MM.1S (cell line): Measurements from ENCODE around the gene CHAF1A.

Source experiments
- DNase-seq: peaks from one replicate; pipeline ENCODE4 v3.0.0-alpha.2; 2015
- H2AFZ ChIP-seq: fragments of 300-600 bp; sonication (generic); 2 replicates; pipeline ENCODE4 v1.6.0; 2016; ENCODE audit warnings: antibody characterized with exemption, low read length
- H3F3A ChIP-seq: fragments of 300-600 bp; sonication (generic); 2 replicates; pipeline ENCODE4 v1.6.1; 2016; ENCODE audit warnings: mild to moderate bottlenecking, antibody characterized with exemption, low read length, moderate library complexity, mixed read lengths; ENCODE audit not compliant: insufficient read depth
- H3K27ac ChIP-seq: fragments of 300-600 bp; sonication (generic); 2 replicates; pipeline ENCODE4 v1.5.1; 2016; ENCODE audit warnings: mild to moderate bottlenecking, low read length
- H3K27me3 ChIP-seq: fragments of 300-600 bp; sonication (generic); replicated peaks from 2 replicates; pipeline ENCODE4 v1.6.0; 2016; ENCODE audit warnings: low read length; ENCODE audit not compliant: insufficient read depth
- H3K36me3 ChIP-seq: fragments of 300-600 bp; sonication (generic); replicated peaks from 2 replicates; pipeline ENCODE4 v1.6.1; 2016; ENCODE audit warnings: mild to moderate bottlenecking, low read length, mixed read lengths; ENCODE audit not compliant: insufficient read depth
- H3K4me1 ChIP-seq: fragments of 300-600 bp; sonication (generic); 2 replicates; pipeline ENCODE4 v1.6.1; 2016; ENCODE audit warnings: low read length, mixed read lengths
- H3K4me2 ChIP-seq: fragments of 300-600 bp; sonication (generic); 2 replicates; pipeline ENCODE4 v1.6.0; 2016; ENCODE audit warnings: low read depth, low read length
- H3K4me3 ChIP-seq: fragments of 300-600 bp; sonication (generic); 2 replicates; pipeline ENCODE4 v1.5.1; 2016; ENCODE audit warnings: low read length, mixed read lengths
- H3K79me2 ChIP-seq: fragments of 300-600 bp; sonication (generic); 2 replicates; pipeline ENCODE4 v1.6.1; 2016; ENCODE audit warnings: mixed run types, low read length, mixed read lengths
- H3K9ac ChIP-seq: fragments of 300-600 bp; sonication (generic); 2 replicates; pipeline ENCODE4 v1.6.1; 2016; ENCODE audit warnings: low read length, mixed read lengths
- H3K9me2 ChIP-seq: fragments of 300-600 bp; sonication (generic); replicated peaks from 2 replicates; pipeline ENCODE4 v1.6.1; 2016; ENCODE audit warnings: mild to moderate bottlenecking, low read length, mixed read lengths; ENCODE audit not compliant: insufficient read depth
- H3K9me3 ChIP-seq: fragments of 300-600 bp; sonication (generic); replicated peaks from 2 replicates; pipeline ENCODE4 v1.6.1; 2016; ENCODE audit warnings: mild to moderate bottlenecking, low read length, mixed read lengths; ENCODE audit not compliant: insufficient read depth
- H4K20me1 ChIP-seq: fragments of 300-600 bp; sonication (generic); 2 replicates; pipeline ENCODE4 v1.6.1; 2016; ENCODE audit warnings: mild to moderate bottlenecking, low read length, moderate library complexity, mixed read lengths; ENCODE audit not compliant: insufficient read depth
- EZH2 ChIP-seq: fragments of 300-600 bp; sonication (generic); optimal IDR thresholded peaks from 2 replicates; pipeline ENCODE3; 2017; ENCODE audit warnings: low read depth, mild to moderate bottlenecking, antibody characterized with exemption, low read length, mixed read lengths
- EZH2phosphoT487 ChIP-seq: fragments of 300-600 bp; sonication (generic); IDR thresholded peaks from 2 replicates; pipeline ENCODE4 v1.6.1; 2018; ENCODE audit warnings: antibody characterized with exemption, low read length
- TF ChIP-seq, protein P1 (sequence below): fragments of 300-600 bp; sonication (generic); IDR thresholded peaks from 2 replicates; pipeline ENCODE4 v1.5.1; 2016; ENCODE audit warnings: antibody characterized with exemption, low read length, mixed read lengths

CHAF1A gene

GRCh38 chr19:4471403-4472173 is 69.1 kb downstream of the CHAF1A start:
- H3K4me1 ChIP-seq: 0 out of 2 replicates have a peak, but pooled peaks cover 4% of the 10 kb centered on the region
- no peaks in the 10 kb centered on the region for H3K9me3 ChIP-seq
- H3K27ac ChIP-seq: peak overlapping the region; percentile 73

GRCh38 chr19:4472174-4472974 is 69.9 kb downstream of the CHAF1A start, which contains the start of gene HDGFL2:
Gene HDGFL2, plus strand, starts transcription at chr19:4472297. Its CDS starts 54 bp downstream, at chr19:4472351.
- peak within 1 kb of the TSS; percentile 79 for H2AFZ ChIP-seq
- no peaks in the 10 kb centered on the region for H3K27me3 ChIP-seq
- H3K27ac ChIP-seq: peak within 1 kb of the TSS; percentile 73
- no peak for DNase-seq
- TF ChIP-seq EZH2 (no peak), EZH2phosphoT487 (no peak)
- TF ChIP-seq, protein P1, sequence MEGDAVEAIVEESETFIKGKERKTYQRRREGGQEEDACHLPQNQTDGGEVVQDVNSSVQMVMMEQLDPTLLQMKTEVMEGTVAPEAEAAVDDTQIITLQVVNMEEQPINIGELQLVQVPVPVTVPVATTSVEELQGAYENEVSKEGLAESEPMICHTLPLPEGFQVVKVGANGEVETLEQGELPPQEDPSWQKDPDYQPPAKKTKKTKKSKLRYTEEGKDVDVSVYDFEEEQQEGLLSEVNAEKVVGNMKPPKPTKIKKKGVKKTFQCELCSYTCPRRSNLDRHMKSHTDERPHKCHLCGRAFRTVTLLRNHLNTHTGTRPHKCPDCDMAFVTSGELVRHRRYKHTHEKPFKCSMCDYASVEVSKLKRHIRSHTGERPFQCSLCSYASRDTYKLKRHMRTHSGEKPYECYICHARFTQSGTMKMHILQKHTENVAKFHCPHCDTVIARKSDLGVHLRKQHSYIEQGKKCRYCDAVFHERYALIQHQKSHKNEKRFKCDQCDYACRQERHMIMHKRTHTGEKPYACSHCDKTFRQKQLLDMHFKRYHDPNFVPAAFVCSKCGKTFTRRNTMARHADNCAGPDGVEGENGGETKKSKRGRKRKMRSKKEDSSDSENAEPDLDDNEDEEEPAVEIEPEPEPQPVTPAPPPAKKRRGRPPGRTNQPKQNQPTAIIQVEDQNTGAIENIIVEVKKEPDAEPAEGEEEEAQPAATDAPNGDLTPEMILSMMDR: no peak
- peak within 1 kb of the TSS; percentile 88 for H3K4me2 ChIP-seq
- 0 out of 2 replicates have a peak, but pooled peaks cover 4% of the 10 kb centered on the region for H3K4me1 ChIP-seq
- peaks cover 31% of the 10 kb centered on the region for H3K79me2 ChIP-seq
- H4K20me1 ChIP-seq: no peaks in the 10 kb centered on the region
- peaks cover 5% of the 10 kb centered on the region; the same call in 1 of the 2 replicates for H3F3A ChIP-seq
- H3K9me2 ChIP-seq: no peaks in the 10 kb centered on the region
- peak within 1 kb of the TSS; percentile 96 for H3K4me3 ChIP-seq
- H3K36me3 ChIP-seq: no peaks in the 10 kb centered on the region
- H3K9me3 ChIP-seq: no peaks in the 10 kb centered on the region
- peak within 1 kb of the TSS; percentile 94 for H3K9ac ChIP-seq

More at GRCh38 chr19:4471403-4472173, 69.1 kb downstream of the CHAF1A start:
- Histone ChIP-seq H3K9me2 (no peaks in the 10 kb centered on the region), H2AFZ (peak overlapping the region; percentile 79), H3K27me3 (no peaks in the 10 kb centered on the region), H3K79me2 (peaks cover 31% of the 10 kb centered on the region), H3F3A (peaks cover 5% of the 10 kb centered on the region; the same call in 1 of the 2 replicates), H4K20me1 (no peaks in the 10 kb centered on the region), H3K4me2 (peak overlapping the region; percentile 70), H3K9ac (peak overlapping the region; percentile 73), H3K36me3 (no peaks in the 10 kb centered on the region), H3K4me3 (peak overlapping the region; percentile 83)
- DNase-seq: peak; percentile 100
- no peak for TF ChIP-seq EZH2
- no peak for TF ChIP-seq EZH2phosphoT487
- TF ChIP-seq, protein P1: no peak

DNA sequence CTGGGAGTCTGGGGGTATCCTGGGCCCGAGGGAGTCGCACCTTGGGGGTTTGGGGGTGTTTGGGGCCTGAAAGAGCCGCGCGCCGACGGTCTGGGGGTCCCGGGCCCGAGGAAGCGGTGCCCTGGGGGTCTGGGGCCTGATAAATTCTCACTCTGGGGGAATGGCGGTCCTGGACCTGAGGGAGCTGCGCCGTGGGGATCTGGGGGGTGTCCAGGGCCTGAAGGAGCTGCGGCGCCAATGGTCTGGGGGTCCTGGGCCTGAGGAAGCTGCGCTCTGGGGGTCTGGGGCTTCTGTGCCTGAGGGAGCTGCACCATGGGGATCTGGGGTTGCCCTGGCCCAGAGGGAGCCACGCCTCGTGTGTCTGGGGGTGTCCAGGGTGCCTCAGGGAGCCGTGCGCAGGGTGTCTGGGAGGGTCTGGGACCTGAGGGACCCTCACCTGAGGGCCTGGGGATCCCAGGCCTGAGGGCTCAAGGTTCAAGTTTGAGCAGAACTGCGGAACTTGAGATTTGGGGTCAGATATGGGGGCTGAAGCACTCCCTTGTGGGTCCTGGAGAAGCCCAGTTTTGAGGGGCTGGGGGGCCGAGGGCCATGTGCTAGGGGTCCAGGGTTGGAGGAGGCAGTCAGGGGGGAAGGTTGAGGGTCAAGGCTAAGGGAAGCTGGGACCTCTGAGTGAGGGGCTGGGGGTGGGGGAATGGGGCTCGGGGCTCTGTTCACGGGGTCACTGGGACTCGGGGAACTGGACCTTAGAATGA is 70.7 kb downstream of the CHAF1A start:
- H3K9me2 ChIP-seq: no peaks in the 10 kb centered on the region
- H3K4me3 ChIP-seq: peak overlapping the region; percentile 96
- peaks cover 5% of the 10 kb centered on the region; the same call in 1 of the 2 replicates for H3F3A ChIP-seq
- H3K27ac ChIP-seq: no peak overlapping the region
- TF ChIP-seq, protein P1: no peak
- TF ChIP-seq EZH2 (no peak), EZH2phosphoT487 (no peak)
- H4K20me1 ChIP-seq: no peaks in the 10 kb centered on the region
- peaks cover 31% of the 10 kb centered on the region for H3K79me2 ChIP-seq
- H3K36me3 ChIP-seq: no peaks in the 10 kb centered on the region
- H3K9ac ChIP-seq: peak overlapping the region; percentile 94
- H2AFZ ChIP-seq: no peak overlapping the region
- H3K27me3 ChIP-seq: no peaks in the 10 kb centered on the region
- H3K4me1 ChIP-seq: 0 out of 2 replicates have a peak, but pooled peaks cover 4% of the 10 kb centered on the region
- H3K9me3 ChIP-seq: no peaks in the 10 kb centered on the region
- DNase-seq: no peak
- peak overlapping the region; percentile 88 for H3K4me2 ChIP-seq
